OCI-LY7 (cell line): Measurements from ENCODE around the gene ELFN1. TPM values are rescaled to one million over a fixed set of nuclear protein-coding genes. Genes with fewer than 3 reads are reported as not detected.

Source experiments
- BruUV-seq: library from RNA; stranded (reverse); fragments of 400-500 nt; replicated peaks from 2 replicates; lab custom pipeline; 2021; lab: Mats Ljungman, UMichigan
- CTCF ChIA-PET: fragments of 300-600 bp; sonication (Branson Sonifier 250); formaldehyde crosslinking; loops from one replicate; lab custom pipeline; 2022; ENCODE audit warnings: antibody characterized with exemption; ENCODE audit not compliant: unreplicated experiment; lab: Charles Lee
- POLR2A ChIA-PET: fragments of 300-600 bp; sonication (Branson Sonifier 250); formaldehyde crosslinking; loops from one replicate; lab custom pipeline; 2022; ENCODE audit warnings: antibody characterized with exemption; lab: Charles Lee
- DNase-seq: peaks from one replicate; pipeline ENCODE4 v3.0.0-alpha.2; 2015; ENCODE audit warnings: low spot score
- H2AFZ ChIP-seq: fragments of 200-600 bp; sonication (generic), shearing (Covaris generic); 2 replicates; pipeline ENCODE4 v1.6.1; 2014; ENCODE audit warnings: mild to moderate bottlenecking, antibody characterized with exemption, low read length, moderate library complexity
- H3K27ac ChIP-seq: fragments of 200-600 bp; sonication (generic); 2 replicates; pipeline ENCODE4 v1.5.1; 2014; ENCODE audit warnings: mixed run types, low read depth, mild to moderate bottlenecking, moderate library complexity, low read length, inconsistent platforms; ENCODE audit not compliant: poor library complexity, severe bottlenecking
- H3K36me3 ChIP-seq: fragments of 200-600 bp; sonication (generic); 2 replicates; pipeline ENCODE4 v1.6.1; 2014; ENCODE audit warnings: mild to moderate bottlenecking, antibody characterized with exemption, low read length, moderate library complexity, mixed read lengths; ENCODE audit not compliant: insufficient read depth
- H3K4me1 ChIP-seq: fragments of 200-600 bp; sonication (generic); 2 replicates; pipeline ENCODE4 v1.5.1; 2014; ENCODE audit warnings: mild to moderate bottlenecking, low read length; ENCODE audit not compliant: insufficient read depth, poor library complexity, severe bottlenecking
- H3K4me2 ChIP-seq: fragments of 200-600 bp; sonication (generic); 2 replicates; pipeline ENCODE4 v1.6.1; 2014; ENCODE audit warnings: mild to moderate bottlenecking, low read length
- H3K4me3 ChIP-seq: fragments of 200-600 bp; sonication (generic); 2 replicates; pipeline ENCODE4 v1.5.1; 2014; ENCODE audit warnings: mild to moderate bottlenecking, low read depth, low read length; ENCODE audit not compliant: poor library complexity, severe bottlenecking
- H3K79me2 ChIP-seq: fragments of 200-600 bp; sonication (generic); 2 replicates; pipeline ENCODE4 v1.6.1; 2016; ENCODE audit warnings: low read depth, mild to moderate bottlenecking, low read length, moderate library complexity, mixed read lengths; ENCODE audit not compliant: insufficient read depth
- H3K9me2 ChIP-seq: fragments of 200-600 bp; sonication (generic); 2 replicates; pipeline ENCODE4 v1.6.1; 2016; ENCODE audit warnings: mild to moderate bottlenecking, low read length, mixed read lengths; ENCODE audit not compliant: insufficient read depth
- H3K9me3 ChIP-seq: fragments of 200-600 bp; sonication (generic); 2 replicates; pipeline ENCODE4 v1.6.1; 2014; ENCODE audit warnings: mild to moderate bottlenecking, mixed run types, low read length, mixed read lengths
- H4K20me1 ChIP-seq: fragments of 200-600 bp; sonication (generic); 2 replicates; pipeline ENCODE4 v1.6.1; 2014; ENCODE audit warnings: mild to moderate bottlenecking, antibody characterized with exemption, low read length, moderate library complexity, mixed read lengths; ENCODE audit not compliant: insufficient read depth
- EZH2phosphoT487 ChIP-seq: fragments of 200-600 bp; sonication (generic); IDR thresholded peaks from 2 replicates; pipeline ENCODE4 v1.6.1; 2018; ENCODE audit warnings: low read depth, borderline replicate concordance, mild to moderate bottlenecking, mixed run types, antibody characterized with exemption, low read length, moderate library complexity, mixed read lengths
- intact Hi-C: fragments of 100-400 bp; cut with micrococcal nuclease; formaldehyde crosslinking; loops from one replicate; pipeline ENCODE4 v1.10.0; 2022; ENCODE audit not compliant: unreplicated experiment
- total RNA-seq, 2 experiments: library from RNA; depleted of rRNA in 1 of 2; stranded (reverse); fragments of >200 nt in 1 of 2; shearing (Covaris generic) in 1 of 2; gene quantifications; 2 replicates each; pipeline ENCODE4 v1.2.3, GENCODE V29; 2014 to 2022
- TF ChIP-seq, protein P1 (sequence below): fragments of 200-600 bp; sonication (generic); conservative IDR thresholded peaks from 2 replicates; pipeline ENCODE4 v1.5.1; 2014; ENCODE audit warnings: mild to moderate bottlenecking, antibody characterized with exemption, low read length, moderate library complexity, mixed read lengths

ELFN1 gene
- total RNA-seq, 2 experiments from 2014 or later: not detected

DNA sequence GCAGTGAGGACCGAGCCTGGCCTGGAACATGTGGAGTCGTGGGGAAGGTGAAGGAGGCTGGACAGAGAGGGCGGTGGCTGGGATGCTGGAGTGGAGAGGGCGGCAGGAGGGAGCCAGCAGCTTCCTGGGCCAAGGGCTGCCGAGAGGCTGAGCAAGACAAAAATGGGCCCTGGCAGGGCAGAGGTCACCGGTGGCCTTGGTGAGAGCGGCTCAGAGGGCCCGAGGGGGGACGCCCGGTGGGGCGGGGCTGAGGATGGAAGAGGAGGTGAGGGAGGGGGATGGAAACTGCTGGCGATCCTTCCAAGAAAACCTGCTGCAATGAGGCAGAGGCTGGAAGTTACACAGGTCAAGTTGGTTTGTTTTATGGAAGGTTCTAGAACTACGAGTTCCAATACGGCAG, 69.5 kb downstream of the ELFN1 start:
- TF ChIP-seq EZH2phosphoT487: no peak
- TF ChIP-seq, protein P1, sequence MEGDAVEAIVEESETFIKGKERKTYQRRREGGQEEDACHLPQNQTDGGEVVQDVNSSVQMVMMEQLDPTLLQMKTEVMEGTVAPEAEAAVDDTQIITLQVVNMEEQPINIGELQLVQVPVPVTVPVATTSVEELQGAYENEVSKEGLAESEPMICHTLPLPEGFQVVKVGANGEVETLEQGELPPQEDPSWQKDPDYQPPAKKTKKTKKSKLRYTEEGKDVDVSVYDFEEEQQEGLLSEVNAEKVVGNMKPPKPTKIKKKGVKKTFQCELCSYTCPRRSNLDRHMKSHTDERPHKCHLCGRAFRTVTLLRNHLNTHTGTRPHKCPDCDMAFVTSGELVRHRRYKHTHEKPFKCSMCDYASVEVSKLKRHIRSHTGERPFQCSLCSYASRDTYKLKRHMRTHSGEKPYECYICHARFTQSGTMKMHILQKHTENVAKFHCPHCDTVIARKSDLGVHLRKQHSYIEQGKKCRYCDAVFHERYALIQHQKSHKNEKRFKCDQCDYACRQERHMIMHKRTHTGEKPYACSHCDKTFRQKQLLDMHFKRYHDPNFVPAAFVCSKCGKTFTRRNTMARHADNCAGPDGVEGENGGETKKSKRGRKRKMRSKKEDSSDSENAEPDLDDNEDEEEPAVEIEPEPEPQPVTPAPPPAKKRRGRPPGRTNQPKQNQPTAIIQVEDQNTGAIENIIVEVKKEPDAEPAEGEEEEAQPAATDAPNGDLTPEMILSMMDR: no peak
- H4K20me1 ChIP-seq: no peaks in the 10 kb centered on the region
- BruUV-seq: no TSS peak
- H3K4me2 ChIP-seq: no peak overlapping the region
- ChIA-PET CTCF (no interaction called here), POLR2A (no interaction called here)
- no peaks in the 10 kb centered on the region for H3K79me2 ChIP-seq
- no peaks in the 10 kb centered on the region for H3K4me1 ChIP-seq
- H3K4me3 ChIP-seq: no peak overlapping the region
- no peak for DNase-seq
- no peak overlapping the region for H2AFZ ChIP-seq
- intact Hi-C loops: no loop called here
- H3K9me3 ChIP-seq: no peaks in the 10 kb centered on the region
- H3K9me2 ChIP-seq: no peaks in the 10 kb centered on the region
- no peaks in the 10 kb centered on the region for H3K36me3 ChIP-seq
- no peak overlapping the region for H3K27ac ChIP-seq

DNA sequence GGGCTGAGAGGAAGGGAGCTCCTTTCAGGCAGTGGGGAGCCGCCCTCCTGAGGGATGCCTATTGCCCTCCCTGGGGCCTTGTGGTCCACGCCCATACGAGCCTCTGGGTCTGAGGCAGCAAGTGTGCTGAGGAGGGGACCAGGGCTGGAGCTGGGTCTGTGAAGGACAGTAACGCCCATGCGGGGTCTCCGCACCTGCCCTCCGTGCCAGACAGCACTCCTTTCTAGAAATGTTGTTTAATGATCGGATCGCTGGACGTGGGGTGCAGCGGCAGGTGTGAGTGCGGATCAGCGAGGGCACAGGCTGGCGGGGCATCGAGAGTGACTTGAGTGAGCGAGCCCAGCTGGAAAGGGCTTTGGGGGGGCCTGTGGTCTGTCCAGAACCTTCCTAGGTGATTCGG, 70.1 kb downstream of the ELFN1 start:
- H3K4me2 ChIP-seq: no peak overlapping the region
- intact Hi-C loops: no loop called here
- H3K9me3 ChIP-seq: no peaks in the 10 kb centered on the region
- no peaks in the 10 kb centered on the region for H3K4me1 ChIP-seq
- no peak for DNase-seq
- no peak overlapping the region for H3K4me3 ChIP-seq
- no peaks in the 10 kb centered on the region for H3K9me2 ChIP-seq
- no peaks in the 10 kb centered on the region for H3K79me2 ChIP-seq
- no peaks in the 10 kb centered on the region for H3K36me3 ChIP-seq
- ChIA-PET POLR2A (no interaction called here), CTCF (no interaction called here)
- H2AFZ ChIP-seq: no peak overlapping the region
- no peak overlapping the region for H3K27ac ChIP-seq
- TF ChIP-seq, protein P1: no peak
- no peak for TF ChIP-seq EZH2phosphoT487
- H4K20me1 ChIP-seq: no peaks in the 10 kb centered on the region
- no TSS peak for BruUV-seq

DNA sequence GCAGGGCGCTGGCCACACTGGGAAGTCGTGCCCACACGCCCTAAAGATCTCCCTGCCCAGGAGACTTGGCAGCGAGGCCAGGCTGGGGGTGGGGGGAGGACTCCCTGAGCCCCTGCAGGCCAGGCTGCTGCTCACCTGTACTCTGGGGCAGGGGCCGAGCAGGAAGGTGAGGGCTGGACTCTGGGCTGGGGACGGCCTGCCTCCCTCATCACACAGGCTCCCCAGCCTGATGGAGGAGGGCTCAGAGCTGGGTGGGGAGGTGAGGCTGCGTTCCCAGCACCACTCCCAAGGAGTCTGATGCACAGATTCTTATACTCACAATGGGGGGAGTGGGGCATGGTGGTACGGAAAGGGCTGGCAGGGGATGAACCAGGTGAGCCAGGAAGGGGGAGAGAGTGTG, 71.2 kb downstream of the ELFN1 start:
- H3K9me2 ChIP-seq: no peaks in the 10 kb centered on the region
- DNase-seq: no peak
- H3K4me3 ChIP-seq: no peak overlapping the region
- no peaks in the 10 kb centered on the region for H3K36me3 ChIP-seq
- no peak overlapping the region for H3K27ac ChIP-seq
- H4K20me1 ChIP-seq: no peaks in the 10 kb centered on the region
- no peak overlapping the region for H3K4me2 ChIP-seq
- no peaks in the 10 kb centered on the region for H3K4me1 ChIP-seq
- no TSS peak for BruUV-seq
- CTCF ChIA-PET: no interaction called here
- H3K9me3 ChIP-seq: no peaks in the 10 kb centered on the region
- POLR2A ChIA-PET: no interaction called here
- intact Hi-C loops: no loop called here
- no peak overlapping the region for H2AFZ ChIP-seq
- H3K79me2 ChIP-seq: no peaks in the 10 kb centered on the region
- no peak for TF ChIP-seq EZH2phosphoT487
- TF ChIP-seq, protein P1: no peak
